Measurements from ENCODE around the gene FARP1. TPM values are rescaled to one million over a fixed set of nuclear protein-coding genes. Genes with fewer than 3 reads are reported as not detected.

The FARP1 gene
- polyA plus RNA-seq, 1 of the 3 experiments (the other 2 are of a cell fraction): 12.0 TPM

GRCh38 chr13:98503175-98504028 is 360.5 kb downstream of the FARP1 start:
- ChIA-PET POLR2A (no interaction called here), CTCF (interaction anchor here (1.0 to 1.3 kb wide), 2 partner anchors 55 to 58 kb away, joined by 3 to 6 read pairs; no protein-coding TSS in a partner anchor)
- no peaks in the 10 kb centered on the region for H3K27me3 ChIP-seq (ENCODE audit: insufficient read depth)
- H3F3A ChIP-seq (replicated peaks; ENCODE audit: insufficient read depth): no peaks in the 10 kb centered on the region
- peaks cover 0 to 2% of the 10 kb centered on the region in 2 experiments for H3K36me3 ChIP-seq (replicated peaks in 1 of 2; ENCODE audit: control insufficient read depth in 1 of 2, insufficient read depth in 2 of 2, low read length in 1 of 2)
- H3K27ac ChIP-seq (ENCODE audit: low read depth in 2 of 2, low read length in 1 of 2): no peak overlapping the region
- DNase-seq: no peak
- no peak overlapping the region for H3K4me3 ChIP-seq (ENCODE audit: low read depth in 2 of 2, low read length in 1 of 2)
- H2AFZ ChIP-seq (ENCODE audit: low read depth): no peak overlapping the region
- peaks cover 70% of the 10 kb centered on the region for H3K79me2 ChIP-seq (ENCODE audit: insufficient read depth)
- 95% methylated on average over 10 of the region's 10 CpGs for WGBS (ENCODE audit: low lambda C conversion rate)
- no peak overlapping the region for H3K9ac ChIP-seq
- TF ChIP-seq JUND (IDR thresholded peaks at IDR 0.05) (no peak), FOXJ3 (CRISPR knock-in tag; IDR thresholded peaks at IDR 0.05) (no peak), RAD21 (IDR thresholded peaks at IDR 0.05; ENCODE audit: low read length) (no peak), NFIC (IDR thresholded peaks at IDR 0.05; ENCODE audit: borderline replicate concordance) (no peak), SIN3A (IDR thresholded peaks at IDR 0.05; ENCODE audit: borderline replicate concordance, low read depth, low read length) (no peak), USF1 (IDR thresholded peaks at IDR 0.05; ENCODE audit: borderline replicate concordance, low read depth) (no peak), TCF12 (IDR thresholded peaks at IDR 0.05) (no peak), MAX (IDR thresholded peaks at IDR 0.05; ENCODE audit: low read depth) (no peak), GABPA (IDR thresholded peaks at IDR 0.05; ENCODE audit: low read depth) (no peak), ZBTB33 (IDR thresholded peaks at IDR 0.05; ENCODE audit: borderline replicate concordance, low read depth) (no peak), RCOR1 (IDR thresholded peaks at IDR 0.05; ENCODE audit: low read length) (no peak), USF2 (IDR thresholded peaks at IDR 0.05; ENCODE audit: borderline replicate concordance, low read depth, low read length) (no peak), FOSL2 (IDR thresholded peaks at IDR 0.05; ENCODE audit: borderline replicate concordance, low read depth) (no peak), FOXM1 (IDR thresholded peaks at IDR 0.05; ENCODE audit: low read depth) (no peak), TAF1 (IDR thresholded peaks at IDR 0.05; ENCODE audit: borderline replicate concordance, low read depth, low read length) (no peak), TEAD4 (IDR thresholded peaks at IDR 0.05; ENCODE audit: borderline replicate concordance, insufficient read depth) (no peak)
- TF ChIP-seq, protein P1, sequence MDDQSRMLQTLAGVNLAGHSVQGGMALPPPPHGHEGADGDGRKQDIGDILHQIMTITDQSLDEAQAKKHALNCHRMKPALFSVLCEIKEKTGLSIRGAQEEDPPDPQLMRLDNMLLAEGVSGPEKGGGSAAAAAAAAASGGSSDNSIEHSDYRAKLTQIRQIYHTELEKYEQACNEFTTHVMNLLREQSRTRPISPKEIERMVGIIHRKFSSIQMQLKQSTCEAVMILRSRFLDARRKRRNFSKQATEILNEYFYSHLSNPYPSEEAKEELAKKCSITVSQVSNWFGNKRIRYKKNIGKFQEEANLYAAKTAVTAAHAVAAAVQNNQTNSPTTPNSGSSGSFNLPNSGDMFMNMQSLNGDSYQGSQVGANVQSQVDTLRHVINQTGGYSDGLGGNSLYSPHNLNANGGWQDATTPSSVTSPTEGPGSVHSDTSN (IDR thresholded peaks at IDR 0.05): no peak
- H3K4me2 ChIP-seq: no peak overlapping the region; the same call in 1 of the 2 replicates
- peaks cover 15 to 36% of the 10 kb centered on the region in 2 experiments; a peak in 3 of 4 replicates for H3K4me1 ChIP-seq (ENCODE audit: control insufficient read depth in 1 of 2, insufficient read depth in 2 of 2, low read depth in 1 of 2, low read length in 1 of 2)
- H3K9me2 ChIP-seq: no peaks in the 10 kb centered on the region
- peaks cover 22% of the 10 kb centered on the region for H4K20me1 ChIP-seq (ENCODE audit: insufficient read depth)
- H3K9me3 ChIP-seq: no peaks in the 10 kb centered on the region
